WTC11 (cell line): ENCODE measurements around the gene ZNF74. TPM values are rescaled to one million over a fixed set of nuclear protein-coding genes. Genes with fewer than 3 reads are reported as not detected.

Experiments
- ATAC-seq: fragments of 200-7000 bp; cut with Tn5 transposase; 2 replicates; pipeline ENCODE4 v1.10.0; 2021; ENCODE audit warnings: mild to moderate bottlenecking, moderate library complexity
- CTCF ChIA-PET: fragments of 300-600 bp; sonication (Branson Sonifier 250); formaldehyde crosslinking; loops from one replicate; lab custom pipeline; 2021; ENCODE audit warnings: antibody characterized with exemption; lab: Charles Lee
- POLR2A ChIA-PET: fragments of 350-600 bp; sonication (Branson Sonifier 250); formaldehyde crosslinking; loops from one replicate; lab custom pipeline; 2021; ENCODE audit warnings: antibody characterized with exemption; lab: Charles Lee
- DNase-seq: peaks from one replicate; pipeline ENCODE4 v3.0.0; 2021; ENCODE audit warnings: low spot score
- H3K27ac Mint-ChIP-seq: 2 replicates; pipeline ENCODE4 v1.8.0; 2021; ENCODE audit warnings: mixed read lengths
- H3K27me3 Mint-ChIP-seq: 2 replicates; pipeline ENCODE4 v1.8.0; 2021; ENCODE audit warnings: low read depth, mild to moderate bottlenecking, moderate library complexity, mixed read lengths
- H3K36me3 Mint-ChIP-seq: 2 replicates; pipeline ENCODE4 v1.8.0; 2021; ENCODE audit warnings: mixed read lengths
- H3K4me1 Mint-ChIP-seq: 2 replicates; pipeline ENCODE4 v1.8.0; 2022; ENCODE audit warnings: mixed read lengths
- H3K4me3 Mint-ChIP-seq: 2 replicates; pipeline ENCODE4 v1.8.0; 2021; ENCODE audit warnings: mild to moderate bottlenecking, moderate library complexity, mixed read lengths
- H3K9me3 Mint-ChIP-seq: 2 replicates; pipeline ENCODE4 v1.8.0; 2021; ENCODE audit warnings: mixed read lengths
- ARID4B ChIP-seq: sonication (generic); formaldehyde crosslinking; IDR thresholded peaks from 2 replicates; pipeline ENCODE4 v1.8.0; 2023; ENCODE audit warnings: missing genetic modification reagents, mild to moderate bottlenecking, borderline replicate concordance
- CBFB ChIP-seq: sonication (generic); formaldehyde crosslinking; IDR thresholded peaks from 2 replicates; pipeline ENCODE4 v1.8.1; 2022; ENCODE audit warnings: mild to moderate bottlenecking, low read depth, missing genetic modification reagents
- CTCF ChIP-seq: fragments of 200-600 bp; IDR thresholded peaks from 2 replicates; pipeline ENCODE4 v1.8.0; 2022; ENCODE audit warnings: antibody characterized with exemption
- E2F4 ChIP-seq: sonication (generic); formaldehyde crosslinking; IDR thresholded peaks from 2 replicates; pipeline ENCODE4 v1.8.1; 2022; ENCODE audit warnings: low read depth, mild to moderate bottlenecking, moderate library complexity, missing genetic modification reagents, borderline replicate concordance
- ETV6 ChIP-seq: sonication (generic); formaldehyde crosslinking; IDR thresholded peaks from 2 replicates; pipeline ENCODE4 v1.8.1; 2022; ENCODE audit warnings: mild to moderate bottlenecking, missing genetic modification reagents
- FOXJ3 ChIP-seq: sonication (generic); formaldehyde crosslinking; IDR thresholded peaks from 2 replicates; pipeline ENCODE4 v1.9.0; 2021; ENCODE audit warnings: missing genetic modification reagents, mild to moderate bottlenecking, borderline replicate concordance
- FOXP1 ChIP-seq: sonication (generic); formaldehyde crosslinking; IDR thresholded peaks from 2 replicates; pipeline ENCODE4 v1.8.0; 2022; ENCODE audit warnings: missing genetic modification reagents, mild to moderate bottlenecking, moderate library complexity, borderline replicate concordance
- IRF1 ChIP-seq: sonication (generic); formaldehyde crosslinking; IDR thresholded peaks from 2 replicates; pipeline ENCODE4 v1.8.0; 2023; ENCODE audit warnings: missing genetic modification reagents
- NFATC4 ChIP-seq: fragments of 250-450 bp; sonication (Bioruptor Pico); IDR thresholded peaks from 2 replicates; pipeline ENCODE4 v1.9.0; 2021; ENCODE audit warnings: mild to moderate bottlenecking
- PRRX2 ChIP-seq: fragments of 250-450 bp; sonication (Bioruptor Pico); IDR thresholded peaks from 2 replicates; pipeline ENCODE4 v1.8.0; 2021; ENCODE audit warnings: mild to moderate bottlenecking
- ZNF219 ChIP-seq: sonication (generic); formaldehyde crosslinking; IDR thresholded peaks from 2 replicates; pipeline ENCODE4 v1.8.0; 2023; ENCODE audit warnings: missing genetic modification reagents, mild to moderate bottlenecking, borderline replicate concordance
- ZNF512 ChIP-seq: sonication (generic); formaldehyde crosslinking; IDR thresholded peaks from 2 replicates; pipeline ENCODE4 v1.8.1; 2022; ENCODE audit warnings: missing genetic modification reagents, borderline replicate concordance
- total RNA-seq: library from RNA; stranded (reverse); gene quantifications from 3 replicates; pipeline ENCODE4 v1.2.3, GENCODE V29; 2021
- TF ChIP-seq, protein P1 (sequence below): sonication (generic); formaldehyde crosslinking; IDR thresholded peaks from 2 replicates; pipeline ENCODE4 v1.8.1; 2023; ENCODE audit warnings: mild to moderate bottlenecking, missing genetic modification reagents, moderate library complexity

Gene ZNF74
- total RNA-seq, 1 experiment from 2014 or later, result 62.8 TPM

DNA sequence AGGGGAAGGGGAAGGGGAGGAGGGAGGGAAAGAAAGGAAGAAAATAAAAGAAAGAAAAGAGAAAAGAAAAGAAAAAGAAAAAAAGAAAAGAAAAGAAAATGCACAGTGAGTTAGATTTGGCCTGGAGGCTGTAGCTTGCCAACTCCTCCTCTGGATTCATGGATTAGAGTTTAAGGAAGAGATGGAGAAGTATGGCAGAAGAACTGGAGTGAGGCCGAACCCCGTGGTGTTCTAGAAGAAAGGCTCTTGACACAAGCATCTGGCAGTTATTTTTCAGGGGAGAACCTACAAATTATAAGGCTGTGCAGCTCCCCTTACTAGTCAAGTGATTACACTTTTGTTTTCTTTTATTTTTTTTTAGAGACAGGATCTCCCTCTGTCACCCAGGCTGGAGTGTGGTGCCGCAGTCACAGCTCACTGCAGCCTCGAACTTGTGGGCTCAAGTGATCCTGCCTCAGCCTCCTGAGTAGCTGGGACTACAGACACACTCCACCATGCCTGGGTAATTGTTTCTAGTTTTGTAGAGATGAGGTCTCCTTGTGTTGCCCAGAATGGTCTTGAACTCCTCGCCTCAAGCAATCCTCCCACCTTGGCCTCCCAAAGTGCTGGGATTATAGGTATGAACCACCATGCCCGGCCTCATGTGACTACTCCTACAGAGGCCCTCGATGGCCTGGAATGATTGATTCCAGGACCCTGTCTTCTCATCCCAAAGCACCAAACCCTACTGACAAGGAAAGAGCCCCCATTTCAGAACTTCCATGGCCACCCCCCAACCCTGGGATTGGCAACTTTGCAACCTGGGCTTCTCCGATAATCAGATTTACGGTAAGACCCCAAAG lies 19.5 kb downstream of the ZNF74 start:
- Mint-ChIP-seq H3K4me1 (peaks cover 7% of the 10 kb centered on the region), H3K36me3 (peaks cover 3% of the 10 kb centered on the region; the same call in 1 of the 2 replicates), H3K27me3 (no peaks in the 10 kb centered on the region; the same call in 1 of the 2 replicates), H3K27ac (no peak overlapping the region), H3K9me3 (no peaks in the 10 kb centered on the region), H3K4me3 (no peak overlapping the region)
- ChIA-PET CTCF (interaction anchor here (0.6 kb wide), 1 partner anchor 847 kb away, joined by 3 read pairs; no protein-coding TSS in a partner anchor), POLR2A (no interaction called here)
- DNase-seq (no peak), ATAC-seq (no peak)
- TF ChIP-seq ZNF512, result 0 out of 2 replicates have a peak, but pooled peaks have one; percentile 14
- no peak for TF ChIP-seq PRRX2 (CRISPR knock-in tag)

- ChIA-PET POLR2A (no interaction called here), CTCF (no interaction called here)
- H3K4me1 Mint-ChIP-seq, result peaks cover 7% of the 10 kb centered on the region
- no peaks in the 10 kb centered on the region for H3K36me3 Mint-ChIP-seq
- ATAC-seq (no peak), DNase-seq (no peak)
- H3K4me3 Mint-ChIP-seq, result no peak overlapping the region
- no peaks in the 10 kb centered on the region for H3K9me3 Mint-ChIP-seq
- no peaks in the 10 kb centered on the region; the same call in 1 of the 2 replicates for H3K27me3 Mint-ChIP-seq
- TF ChIP-seq, protein P1, sequence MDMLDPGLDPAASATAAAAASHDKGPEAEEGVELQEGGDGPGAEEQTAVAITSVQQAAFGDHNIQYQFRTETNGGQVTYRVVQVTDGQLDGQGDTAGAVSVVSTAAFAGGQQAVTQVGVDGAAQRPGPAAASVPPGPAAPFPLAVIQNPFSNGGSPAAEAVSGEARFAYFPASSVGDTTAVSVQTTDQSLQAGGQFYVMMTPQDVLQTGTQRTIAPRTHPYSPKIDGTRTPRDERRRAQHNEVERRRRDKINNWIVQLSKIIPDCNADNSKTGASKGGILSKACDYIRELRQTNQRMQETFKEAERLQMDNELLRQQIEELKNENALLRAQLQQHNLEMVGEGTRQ (CRISPR knock-in tag), result no peak
- TF ChIP-seq ETV6 (CRISPR knock-in tag), result no peak
- TF ChIP-seq IRF1 (CRISPR knock-in tag), result no peak
- no peak for TF ChIP-seq ARID4B
- TF ChIP-seq CBFB (CRISPR knock-in tag), result no peak
- TF ChIP-seq FOXP1 (CRISPR knock-in tag), result no peak
- no peak for TF ChIP-seq NFATC4
- TF ChIP-seq ZNF219 (CRISPR knock-in tag), result no peak
- no peak for TF ChIP-seq CTCF
- TF ChIP-seq FOXJ3, result no peak
- TF ChIP-seq E2F4, result no peak
- no peak overlapping the region for H3K27ac Mint-ChIP-seq
Measured at GRCh38 chr22:20414059-20414440, 20.1 kb downstream of the ZNF74 start.
